Ascending aorta (tissue), 2 donors: ENCODE results near the gene FKBP4. TPM values are rescaled to one million over a fixed set of nuclear protein-coding genes. Genes with fewer than 3 reads are reported as not detected.

Experiments
- DNase-seq, 2 donors: peaks; one replicate each; pipeline ENCODE4 v3.0.0-alpha.2; 2019; ENCODE audit warnings: low spot score in 2 of 2
- H3K27ac ChIP-seq, 2 donors: fragments of 200-600 bp; sonication (generic); one replicate each; pipeline ENCODE4 v1.5.1; 2016 to 2017; ENCODE audit warnings: mild to moderate bottlenecking in 1 of 2
- H3K27me3 ChIP-seq: fragments of 200-600 bp; sonication (generic); one replicate; pipeline ENCODE4 v1.5.1; 2017
- H3K36me3 ChIP-seq, 2 donors: fragments of 200-600 bp; sonication (generic); one replicate each; pipeline ENCODE4 v1.5.1; 2016
- H3K4me1 ChIP-seq, 2 donors: fragments of 200-600 bp; sonication (generic); one replicate each; pipeline ENCODE4 v1.5.1; 2016 to 2017; ENCODE audit warnings: mild to moderate bottlenecking in 1 of 2
- H3K4me3 ChIP-seq, 2 donors: fragments of 200-600 bp; sonication (generic); one replicate each; pipeline ENCODE4 v1.5.1; 2016 to 2017; ENCODE audit warnings: mild to moderate bottlenecking in 1 of 2
- H3K9me3 ChIP-seq, 2 donors: fragments of 200-600 bp; sonication (generic); one replicate each; pipeline ENCODE4 v1.5.1; 2016
- intact Hi-C: fragments of 100-400 bp; cut with DNase I; formaldehyde crosslinking; loops from one replicate; pipeline ENCODE4 v1.15.1; 2023
- total RNA-seq: library from RNA; depleted of rRNA; stranded (reverse); fragments of >200 nt; gene quantifications from one replicate; pipeline ENCODE4 v1.1.0, GENCODE V29; 2016
- TF ChIP-seq, protein P1 (sequence below), 3 experiments: fragments of 200-600 bp in 2 of 3; fragments of 450-650 bp in 1 of 3; sonication (generic) in 2 of 3; IDR thresholded peaks; one replicate each; pipeline ENCODE4 v1.5.1; 2016 to 2019; ENCODE audit warnings: antibody characterized with exemption in 3 of 3, mild to moderate bottlenecking in 1 of 3, moderate library complexity in 1 of 3

Gene FKBP4
- total RNA-seq, 1 donor from 2014 or later: 36.3 TPM

GRCh38 chr12:2759733-2760132 is 35.0 kb upstream of the FKBP4 start:
- Histone ChIP-seq H3K27me3 (no peaks in the 10 kb centered on the region), H3K27ac (no peak overlapping the region), H3K4me3 (no peak overlapping the region), H3K4me1 (no peaks in the 10 kb centered on the region), H3K9me3 (no peaks in the 10 kb centered on the region), H3K36me3 (peaks cover 0 to 2% of the 10 kb centered on the region in 2 donors)
- TF ChIP-seq, protein P1, sequence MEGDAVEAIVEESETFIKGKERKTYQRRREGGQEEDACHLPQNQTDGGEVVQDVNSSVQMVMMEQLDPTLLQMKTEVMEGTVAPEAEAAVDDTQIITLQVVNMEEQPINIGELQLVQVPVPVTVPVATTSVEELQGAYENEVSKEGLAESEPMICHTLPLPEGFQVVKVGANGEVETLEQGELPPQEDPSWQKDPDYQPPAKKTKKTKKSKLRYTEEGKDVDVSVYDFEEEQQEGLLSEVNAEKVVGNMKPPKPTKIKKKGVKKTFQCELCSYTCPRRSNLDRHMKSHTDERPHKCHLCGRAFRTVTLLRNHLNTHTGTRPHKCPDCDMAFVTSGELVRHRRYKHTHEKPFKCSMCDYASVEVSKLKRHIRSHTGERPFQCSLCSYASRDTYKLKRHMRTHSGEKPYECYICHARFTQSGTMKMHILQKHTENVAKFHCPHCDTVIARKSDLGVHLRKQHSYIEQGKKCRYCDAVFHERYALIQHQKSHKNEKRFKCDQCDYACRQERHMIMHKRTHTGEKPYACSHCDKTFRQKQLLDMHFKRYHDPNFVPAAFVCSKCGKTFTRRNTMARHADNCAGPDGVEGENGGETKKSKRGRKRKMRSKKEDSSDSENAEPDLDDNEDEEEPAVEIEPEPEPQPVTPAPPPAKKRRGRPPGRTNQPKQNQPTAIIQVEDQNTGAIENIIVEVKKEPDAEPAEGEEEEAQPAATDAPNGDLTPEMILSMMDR (IDR thresholded peaks at IDR 0.05): no peak
- DNase-seq: no peak
- intact Hi-C loops: no loop called here

GRCh38 chr12:2764398-2764797 is 30.4 kb upstream of the FKBP4 start:
- Histone ChIP-seq H3K36me3 (peaks cover 0 to 2% of the 10 kb centered on the region in 2 donors), H3K9me3 (no peaks in the 10 kb centered on the region), H3K27me3 (no peaks in the 10 kb centered on the region), H3K4me1 (no peaks in the 10 kb centered on the region), H3K4me3 (no peak overlapping the region), H3K27ac (no peak overlapping the region)
- DNase-seq: no peak
- TF ChIP-seq, protein P1 (IDR thresholded peaks at IDR 0.05): no peak
- intact Hi-C loops: no loop called here

GRCh38 chr12:2765052-2765451 is 29.7 kb upstream of the FKBP4 start:
- Histone ChIP-seq H3K36me3 (peaks cover 0 to 2% of the 10 kb centered on the region in 2 donors), H3K27ac (no peak overlapping the region), H3K9me3 (no peaks in the 10 kb centered on the region), H3K4me1 (no peaks in the 10 kb centered on the region), H3K27me3 (no peaks in the 10 kb centered on the region), H3K4me3 (no peak overlapping the region)
- intact Hi-C loops: no loop called here
- DNase-seq: no peak
- TF ChIP-seq, protein P1 (IDR thresholded peaks at IDR 0.05): no peak

- Histone ChIP-seq H3K9me3 (no peaks in the 10 kb centered on the region), H3K4me3 (no peak overlapping the region), H3K4me1 (no peaks in the 10 kb centered on the region), H3K27ac (no peak overlapping the region), H3K36me3 (peaks cover 0 to 2% of the 10 kb centered on the region in 2 donors), H3K27me3 (no peaks in the 10 kb centered on the region)
- TF ChIP-seq, protein P1 (IDR thresholded peaks at IDR 0.05): no peak
- intact Hi-C loops: no loop called here
- DNase-seq: no peak
Measured at GRCh38 chr12:2765608-2766007, 29.2 kb upstream of the FKBP4 start.

DNA sequence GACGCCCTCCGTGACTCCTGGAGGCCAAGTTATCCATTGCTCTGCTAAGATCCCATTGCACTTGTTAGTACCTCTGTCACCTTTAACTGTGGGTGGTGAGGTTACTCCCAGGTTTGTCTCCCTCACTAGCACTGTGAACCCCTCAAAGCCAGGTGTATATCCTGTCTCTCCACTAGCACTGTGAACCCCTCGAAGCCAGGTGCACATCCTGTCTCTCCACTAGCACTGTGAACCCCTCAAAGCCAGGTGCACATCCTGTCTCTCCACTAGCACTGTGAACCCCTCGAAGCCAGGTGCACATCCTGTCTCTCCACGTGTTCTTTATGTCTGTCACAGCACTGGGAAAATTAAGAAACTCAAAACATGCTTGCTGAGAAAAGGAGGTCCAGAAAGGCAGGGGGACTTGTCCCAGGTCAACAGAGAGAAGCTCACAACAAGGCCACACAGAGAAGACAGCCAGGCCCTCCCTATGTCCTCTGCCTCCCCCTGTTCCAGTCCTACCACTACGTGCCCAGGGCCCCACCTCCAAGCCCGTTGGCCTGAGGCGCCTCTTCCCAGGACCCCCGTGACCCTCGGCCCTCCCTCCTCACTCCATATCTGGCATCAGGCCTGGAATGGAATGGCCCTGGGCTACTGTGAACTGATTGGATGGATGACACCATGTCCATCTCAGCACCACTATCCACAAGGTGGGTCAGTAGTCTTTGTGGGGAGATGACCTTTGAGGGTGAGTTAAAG is 26.4 kb upstream of the FKBP4 start:
- Histone ChIP-seq H3K4me3 (no peak overlapping the region), H3K27ac (no peak overlapping the region), H3K36me3 (no peaks in the 10 kb centered on the region), H3K9me3 (no peaks in the 10 kb centered on the region), H3K27me3 (no peaks in the 10 kb centered on the region), H3K4me1 (no peaks in the 10 kb centered on the region)
- intact Hi-C loops: no loop called here
- no peak for DNase-seq
- TF ChIP-seq, protein P1 (IDR thresholded peaks at IDR 0.05): no peak
